IMR-90 (cell line): Measurements from ENCODE around the gene ADGRV1. TPM values are rescaled to one million over a fixed set of nuclear protein-coding genes. Genes with fewer than 3 reads are reported as not detected.

ENCODE experiments used
- ATAC-seq: fragments of 200-7000 bp; cut with Tn5 transposase; 2 replicates; pipeline ENCODE4 v1.9.1; 2020; ENCODE audit warnings: low read depth, mild to moderate bottlenecking, moderate library complexity
- BruUV-seq: library from RNA; stranded (reverse); fragments of 400-500 nt; replicated peaks from 2 replicates; lab custom pipeline; 2021; lab: Mats Ljungman, UMichigan
- CTCF ChIA-PET: fragments of 300-600 bp; formaldehyde crosslinking; extraction: SDS; loops from one replicate; lab custom pipeline; 2021; ENCODE audit warnings: antibody characterized with exemption; lab: Yijun Ruan, JAX
- POLR2A ChIA-PET: fragments of 300-600 bp; sonication (Branson Sonifier 250); formaldehyde crosslinking; loops from one replicate; lab custom pipeline; 2022; ENCODE audit warnings: antibody characterized with exemption; ENCODE audit not compliant: unreplicated experiment; lab: Charles Lee
- DNase-seq: peaks from one replicate; pipeline ENCODE4 v3.0.0; 2013
- H2AFZ ChIP-seq: replicated peaks from 2 replicates; pipeline ENCODE3; 2013; ENCODE audit warnings: low read length, mild to moderate bottlenecking; ENCODE audit not compliant: poor library complexity
- H2AK5ac ChIP-seq: 2 replicates; pipeline ENCODE4 v1.6.1; 2013; ENCODE audit warnings: low read depth, low read length, inconsistent platforms
- H2AK9ac ChIP-seq: replicated peaks from 2 replicates; pipeline ENCODE3; 2013; ENCODE audit warnings: mild to moderate bottlenecking, low read depth, low read length, moderate library complexity; ENCODE audit not compliant: poor library complexity
- H2BK120ac ChIP-seq: 2 replicates; pipeline ENCODE4 v1.6.1; 2013; ENCODE audit warnings: low read depth, low read length, inconsistent platforms
- H2BK15ac ChIP-seq: 3 replicates; pipeline ENCODE4 v1.6.1; 2013; ENCODE audit warnings: low read depth, low read length, inconsistent platforms
- H2BK20ac ChIP-seq: 2 replicates; pipeline ENCODE4 v1.6.1; 2013; ENCODE audit warnings: low read depth, mild to moderate bottlenecking, inconsistent platforms, low read length, moderate library complexity
- H2BK5ac ChIP-seq: 2 replicates; pipeline ENCODE4 v1.6.1; 2013; ENCODE audit warnings: mild to moderate bottlenecking, low read depth, low read length, inconsistent platforms; ENCODE audit not compliant: poor library complexity, severe bottlenecking
- H3K14ac ChIP-seq: replicated peaks from 2 replicates; pipeline ENCODE4 v1.6.1; 2013; ENCODE audit warnings: low read depth, low read length, inconsistent platforms
- H3K18ac ChIP-seq: 2 replicates; pipeline ENCODE4 v1.6.1; 2013; ENCODE audit warnings: low read depth, low read length, control low read depth
- H3K23ac ChIP-seq: 2 replicates; pipeline ENCODE4 v1.6.1; 2013; ENCODE audit warnings: low read depth, low read length, inconsistent platforms
- H3K27ac ChIP-seq: 2 replicates; pipeline ENCODE4 v1.5.1; 2013; ENCODE audit warnings: mild to moderate bottlenecking, control low read depth, low read length; ENCODE audit not compliant: insufficient read depth
- H3K27me3 ChIP-seq: 2 replicates; pipeline ENCODE4 v1.6.1; 2013; ENCODE audit warnings: low read length; ENCODE audit not compliant: control insufficient read depth, insufficient read depth
- H3K36me3 ChIP-seq: 2 replicates; pipeline ENCODE4 v1.6.1; 2013; ENCODE audit warnings: low read length, mixed read lengths; ENCODE audit not compliant: control insufficient read depth, insufficient read depth
- H3K4ac ChIP-seq: 2 replicates; pipeline ENCODE4 v1.6.1; 2013; ENCODE audit warnings: low read depth, low read length, inconsistent platforms
- H3K4me1 ChIP-seq: 2 replicates; pipeline ENCODE4 v1.6.1; 2013; ENCODE audit warnings: low read length, mixed read lengths; ENCODE audit not compliant: control insufficient read depth, insufficient read depth
- H3K4me2 ChIP-seq: 2 replicates; pipeline ENCODE4 v1.6.1; 2013; ENCODE audit warnings: low read depth, mild to moderate bottlenecking, control low read depth, low read length, moderate library complexity
- H3K4me3 ChIP-seq: 2 replicates; pipeline ENCODE4 v1.5.1; 2013; ENCODE audit warnings: low read depth, mild to moderate bottlenecking, control low read depth, low read length, moderate library complexity; ENCODE audit not compliant: insufficient read depth
- H3K56ac ChIP-seq: 2 replicates; pipeline ENCODE4 v1.6.1; 2013; ENCODE audit warnings: low read length, inconsistent platforms; ENCODE audit not compliant: insufficient read depth; ENCODE audit errors: extremely low read depth
- H3K79me1 ChIP-seq, 2 experiments: 2 replicates each; pipeline ENCODE4 v1.6.1; 2013; ENCODE audit warnings: low read length in 2 of 2, inconsistent platforms in 1 of 2, low read depth in 1 of 2
- H3K9ac ChIP-seq: 2 replicates; pipeline ENCODE4 v1.6.1; 2013; ENCODE audit warnings: low read depth, low read length, control low read depth
- H3K9me1 ChIP-seq: 2 replicates; pipeline ENCODE4 v1.6.1; 2013; ENCODE audit warnings: low read length, inconsistent platforms; ENCODE audit not compliant: insufficient read depth
- H3K9me3 ChIP-seq: 2 replicates; pipeline ENCODE4 v1.6.1; 2013; ENCODE audit warnings: low read length; ENCODE audit not compliant: control insufficient read depth, insufficient read depth
- H4K20me1 ChIP-seq: 2 replicates; pipeline ENCODE4 v1.6.1; 2013; ENCODE audit warnings: low read length, inconsistent platforms; ENCODE audit not compliant: insufficient read depth
- H4K5ac ChIP-seq: 2 replicates; pipeline ENCODE4 v1.6.1; 2013; ENCODE audit warnings: mild to moderate bottlenecking, low read depth, low read length, control low read depth
- H4K8ac ChIP-seq, 2 experiments: 2 replicates each; pipeline ENCODE4 v1.6.1; 2013; ENCODE audit warnings: low read depth in 2 of 2, low read length in 2 of 2, control low read depth in 1 of 2, inconsistent platforms in 1 of 2
- H4K91ac ChIP-seq: 2 replicates; pipeline ENCODE4 v1.6.1; 2013; ENCODE audit warnings: low read depth, low read length, inconsistent platforms; ENCODE audit not compliant: insufficient read depth
- BHLHE40 ChIP-seq: fragments of 150-350 bp; IDR thresholded peaks from 2 replicates; pipeline ENCODE4 v1.6.1; 2016; ENCODE audit warnings: mild to moderate bottlenecking, low read depth, low read length
- CEBPB ChIP-seq: IDR thresholded peaks from 2 replicates; pipeline ENCODE4 v1.6.1; 2012; ENCODE audit warnings: low read depth, low read length, improper control_type of control experiment
- CHD1 ChIP-seq: IDR thresholded peaks from 2 replicates; pipeline ENCODE4 v1.6.1; 2012; ENCODE audit warnings: low read depth, low read length, improper control_type of control experiment
- MAZ ChIP-seq: IDR thresholded peaks from 2 replicates; pipeline ENCODE4 v1.6.1; 2012; ENCODE audit warnings: low read depth, mild to moderate bottlenecking, low read length, improper control_type of control experiment, moderate library complexity, borderline replicate concordance
- RAD21 ChIP-seq: IDR thresholded peaks from 2 replicates; pipeline ENCODE4 v1.6.1; 2012; ENCODE audit warnings: low read length, improper control_type of control experiment
- RFX5 ChIP-seq: IDR thresholded peaks from 2 replicates; pipeline ENCODE4 v1.8.0; 2012; ENCODE audit warnings: low read depth, mild to moderate bottlenecking, low read length, moderate library complexity
- SMC3 ChIP-seq: fragments of 150-350 bp; IDR thresholded peaks from 2 replicates; pipeline ENCODE4 v1.6.1; 2016; ENCODE audit warnings: low read depth, mild to moderate bottlenecking, antibody characterized with exemption, low read length, moderate library complexity
- dilution Hi-C: fragments of 300-500 bp; cut with HindIII; formaldehyde crosslinking; loops from one replicate; pipeline ENCODE4 v1.14.3; 2018; ENCODE audit warnings: low sequenced_read_pairs; ENCODE audit not compliant: unreplicated experiment
- in situ Hi-C: fragments of 300-500 bp; cut with MboI; formaldehyde crosslinking; loops from 3 replicates; pipeline ENCODE4 v1.14.3; 2019; ENCODE audit warnings: low sequenced_read_pairs, inconsistent platforms, mixed read lengths
- intact Hi-C: fragments of 100-400 bp; cut with micrococcal nuclease; formaldehyde crosslinking; loops from 2 replicates; pipeline ENCODE4 v1.10.0; 2022
- polyA plus RNA-seq, 3 experiments: library from polyadenylated mRNA; depleted of rRNA; stranded (reverse); fragments of >200 nt; gene quantifications; 2 replicates each; pipeline ENCODE4 v1.2.3, GENCODE V29; 2012; ENCODE audit warnings: low replicate concordance in 1 of 3
- total RNA-seq: library from RNA; depleted of rRNA; stranded (reverse); fragments of >200 nt; gene quantifications from 2 replicates; pipeline ENCODE4 v1.2.3, GENCODE V29; 2012
- TF ChIP-seq, protein P1 (sequence below): fragments of 150-350 bp; IDR thresholded peaks from 2 replicates; pipeline ENCODE4 v1.6.1; 2017; ENCODE audit warnings: mild to moderate bottlenecking, antibody characterized with exemption, low read length, low read depth

Gene ADGRV1
- total and polyA plus RNA-seq, 2 of the 4 experiments (the other 2 are of a cell fraction): under 0.01 TPM; not detected in 1

DNA sequence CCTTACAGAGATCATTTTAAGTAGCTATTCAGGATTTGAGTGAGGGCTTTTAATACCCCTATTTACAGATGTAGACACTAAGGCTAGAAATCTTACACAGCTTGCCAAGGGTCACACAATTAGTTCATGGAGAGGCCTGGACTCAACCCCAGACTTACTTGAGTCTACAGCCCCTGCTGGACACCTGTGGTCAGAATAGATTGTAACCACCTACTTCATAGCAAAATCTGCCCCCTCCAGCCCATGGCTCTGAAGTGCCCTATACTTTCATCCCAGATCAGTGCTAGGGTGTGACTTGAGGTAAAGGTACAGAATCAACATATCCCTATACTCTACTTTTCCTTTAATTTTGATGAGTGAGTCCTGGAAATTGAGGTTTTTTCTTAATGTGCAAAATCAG, 291.3 kb downstream of the ADGRV1 start:
- no peak overlapping the region for H2BK5ac ChIP-seq
- H3K4me3 ChIP-seq: no peak overlapping the region
- H3K36me3 ChIP-seq: no peaks in the 10 kb centered on the region
- no peak overlapping the region for H4K5ac ChIP-seq
- no TSS peak for BruUV-seq
- CTCF ChIA-PET: no interaction called here
- H3K27ac ChIP-seq: no peak overlapping the region
- H3K9me3 ChIP-seq: no peaks in the 10 kb centered on the region
- H3K9ac ChIP-seq: no peak overlapping the region
- no peak overlapping the region for H3K23ac ChIP-seq
- no peak overlapping the region for H3K18ac ChIP-seq
- H4K8ac ChIP-seq: no peak overlapping the region
- H4K91ac ChIP-seq: no peak overlapping the region
- H2AK9ac ChIP-seq: no peak overlapping the region
- dilution Hi-C loops (loop anchor here (25.0 kb wide), 1 partner anchor 562 kb away; no protein-coding TSS in a partner anchor), in situ Hi-C loops (no loop called here), intact Hi-C loops (no loop called here)
- no peaks in the 10 kb centered on the region for H3K9me1 ChIP-seq
- H2AFZ ChIP-seq: no peak overlapping the region
- DNase-seq (no peak), ATAC-seq (no peak)
- H3K4ac ChIP-seq: no peak overlapping the region
- TF ChIP-seq RAD21: no peak
- no peak for TF ChIP-seq BHLHE40
- no peak for TF ChIP-seq RFX5
- no peak for TF ChIP-seq CHD1
- no peak for TF ChIP-seq CEBPB
- TF ChIP-seq, protein P1, sequence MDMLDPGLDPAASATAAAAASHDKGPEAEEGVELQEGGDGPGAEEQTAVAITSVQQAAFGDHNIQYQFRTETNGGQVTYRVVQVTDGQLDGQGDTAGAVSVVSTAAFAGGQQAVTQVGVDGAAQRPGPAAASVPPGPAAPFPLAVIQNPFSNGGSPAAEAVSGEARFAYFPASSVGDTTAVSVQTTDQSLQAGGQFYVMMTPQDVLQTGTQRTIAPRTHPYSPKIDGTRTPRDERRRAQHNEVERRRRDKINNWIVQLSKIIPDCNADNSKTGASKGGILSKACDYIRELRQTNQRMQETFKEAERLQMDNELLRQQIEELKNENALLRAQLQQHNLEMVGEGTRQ: no peak
- TF ChIP-seq MAZ: no peak
- TF ChIP-seq SMC3: no peak
- H2BK15ac ChIP-seq: no peak overlapping the region
- H3K4me2 ChIP-seq: no peak overlapping the region
- H3K79me1 ChIP-seq: no peaks in the 10 kb centered on the region
- H2BK120ac ChIP-seq: no peak overlapping the region
- no peaks in the 10 kb centered on the region for H3K27me3 ChIP-seq
- H3K56ac ChIP-seq: no peak overlapping the region
- POLR2A ChIA-PET: no interaction called here
- H3K4me1 ChIP-seq: no peaks in the 10 kb centered on the region
- H2BK20ac ChIP-seq: no peak overlapping the region
- no peak overlapping the region for H3K14ac ChIP-seq
- no peaks in the 10 kb centered on the region for H4K20me1 ChIP-seq
- no peak overlapping the region for H2AK5ac ChIP-seq
